Measurements from ENCODE around the gene GRM7. TPM values are rescaled to one million over a fixed set of nuclear protein-coding genes. Genes with fewer than 3 reads are reported as not detected.

Gene GRM7
- total RNA-seq, 2 experiments from 2014 or later = not detected

DNA sequence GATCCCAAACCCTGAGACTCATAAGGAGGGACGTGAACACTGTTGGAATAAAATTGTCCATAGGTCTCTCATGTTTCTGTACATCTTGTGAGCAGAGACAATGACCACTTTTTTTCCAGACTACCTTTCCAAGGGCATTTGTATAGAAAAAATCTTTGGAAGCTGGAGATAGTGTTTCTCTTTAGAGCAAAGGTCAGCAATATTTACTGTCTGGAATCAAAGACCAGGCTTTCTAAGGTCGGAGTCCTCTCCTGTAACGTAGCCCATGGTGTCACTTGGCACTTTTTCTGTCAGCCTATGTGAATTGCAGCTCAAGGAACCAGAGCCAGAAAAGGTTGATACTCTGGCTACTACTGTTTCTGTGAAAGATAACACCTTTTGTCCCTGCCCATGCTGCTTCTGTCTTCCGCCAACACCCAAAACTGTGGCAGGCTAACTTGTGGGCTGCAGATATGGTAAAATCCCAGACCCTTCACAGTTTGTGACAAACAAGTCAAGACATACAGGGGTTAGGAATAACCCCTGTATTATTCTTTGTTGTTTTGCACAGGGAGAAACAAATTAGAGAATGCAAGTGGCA lies 578.3 kb downstream of the GRM7 start:
- Histone ChIP-seq H4K20me1 (ENCODE audit: insufficient read depth, low read length) (no peaks in the 10 kb centered on the region), H3K4me1 (ENCODE audit: insufficient read depth, low read length, poor library complexity, severe bottlenecking) (no peaks in the 10 kb centered on the region), H3K79me2 (ENCODE audit: insufficient read depth, low read depth, low read length) (no peaks in the 10 kb centered on the region), H3K36me3 (ENCODE audit: insufficient read depth, low read length) (no peaks in the 10 kb centered on the region), H3K4me2 (ENCODE audit: low read length) (no peak overlapping the region), H3K27ac (ENCODE audit: low read depth, low read length, poor library complexity, severe bottlenecking) (no peak overlapping the region), H3K9me2 (ENCODE audit: insufficient read depth, low read length) (no peaks in the 10 kb centered on the region), H3K4me3 (ENCODE audit: low read depth, low read length, poor library complexity, severe bottlenecking) (no peak overlapping the region), H3K9me3 (ENCODE audit: low read length) (no peaks in the 10 kb centered on the region), H2AFZ (ENCODE audit: low read length) (no peak overlapping the region)
- ChIA-PET CTCF (ENCODE audit: unreplicated experiment) (no interaction called here), POLR2A (no interaction called here)
- DNase-seq (ENCODE audit: low spot score) = no peak
- no TSS peak for BruUV-seq (replicated peaks)
- intact Hi-C loops (cut with micrococcal nuclease; ENCODE audit: unreplicated experiment) = no loop called here
- TF ChIP-seq, protein P1, sequence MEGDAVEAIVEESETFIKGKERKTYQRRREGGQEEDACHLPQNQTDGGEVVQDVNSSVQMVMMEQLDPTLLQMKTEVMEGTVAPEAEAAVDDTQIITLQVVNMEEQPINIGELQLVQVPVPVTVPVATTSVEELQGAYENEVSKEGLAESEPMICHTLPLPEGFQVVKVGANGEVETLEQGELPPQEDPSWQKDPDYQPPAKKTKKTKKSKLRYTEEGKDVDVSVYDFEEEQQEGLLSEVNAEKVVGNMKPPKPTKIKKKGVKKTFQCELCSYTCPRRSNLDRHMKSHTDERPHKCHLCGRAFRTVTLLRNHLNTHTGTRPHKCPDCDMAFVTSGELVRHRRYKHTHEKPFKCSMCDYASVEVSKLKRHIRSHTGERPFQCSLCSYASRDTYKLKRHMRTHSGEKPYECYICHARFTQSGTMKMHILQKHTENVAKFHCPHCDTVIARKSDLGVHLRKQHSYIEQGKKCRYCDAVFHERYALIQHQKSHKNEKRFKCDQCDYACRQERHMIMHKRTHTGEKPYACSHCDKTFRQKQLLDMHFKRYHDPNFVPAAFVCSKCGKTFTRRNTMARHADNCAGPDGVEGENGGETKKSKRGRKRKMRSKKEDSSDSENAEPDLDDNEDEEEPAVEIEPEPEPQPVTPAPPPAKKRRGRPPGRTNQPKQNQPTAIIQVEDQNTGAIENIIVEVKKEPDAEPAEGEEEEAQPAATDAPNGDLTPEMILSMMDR (conservative IDR thresholded peaks at IDR 0.05; ENCODE audit: low read length) = no peak
- TF ChIP-seq EZH2phosphoT487 (IDR thresholded peaks at IDR 0.05; ENCODE audit: borderline replicate concordance, low read depth, low read length) = no peak

DNA sequence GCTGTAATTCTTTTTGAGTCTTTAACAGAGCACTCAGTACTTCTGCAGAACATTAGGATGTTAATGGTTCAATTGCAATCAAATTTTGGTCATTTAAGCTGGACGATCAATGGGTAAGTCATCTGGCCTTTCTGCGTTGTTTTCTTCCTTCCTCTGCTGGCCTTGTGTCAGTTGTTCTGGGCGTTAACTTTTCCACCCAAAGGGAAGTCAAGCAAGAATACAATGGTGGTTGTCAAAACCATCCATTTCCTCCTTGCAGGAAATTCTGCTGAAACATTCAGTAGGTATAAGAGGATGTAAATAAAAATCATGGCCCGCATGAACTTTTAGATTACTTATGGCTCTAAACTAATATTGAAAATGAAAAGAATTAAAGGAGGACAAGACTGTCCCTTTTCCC lies 584.0 kb downstream of the GRM7 start:
- no peak overlapping the region for H3K4me2 ChIP-seq (ENCODE audit: low read length)
- no peaks in the 10 kb centered on the region for H4K20me1 ChIP-seq (ENCODE audit: insufficient read depth, low read length)
- no peak overlapping the region for H3K4me3 ChIP-seq (ENCODE audit: low read depth, low read length, poor library complexity, severe bottlenecking)
- DNase-seq (ENCODE audit: low spot score) = no peak
- no peaks in the 10 kb centered on the region for H3K79me2 ChIP-seq (ENCODE audit: insufficient read depth, low read depth, low read length)
- no peak overlapping the region for H3K27ac ChIP-seq (ENCODE audit: low read depth, low read length, poor library complexity, severe bottlenecking)
- no peaks in the 10 kb centered on the region for H3K9me2 ChIP-seq (ENCODE audit: insufficient read depth, low read length)
- intact Hi-C loops (cut with micrococcal nuclease; ENCODE audit: unreplicated experiment) = no loop called here
- no peaks in the 10 kb centered on the region for H3K9me3 ChIP-seq (ENCODE audit: low read length)
- POLR2A ChIA-PET = no interaction called here
- TF ChIP-seq, protein P1 (conservative IDR thresholded peaks at IDR 0.05; ENCODE audit: low read length) = no peak
- TF ChIP-seq EZH2phosphoT487 (IDR thresholded peaks at IDR 0.05; ENCODE audit: borderline replicate concordance, low read depth, low read length) = no peak
- no peaks in the 10 kb centered on the region for H3K36me3 ChIP-seq (ENCODE audit: insufficient read depth, low read length)
- CTCF ChIA-PET (ENCODE audit: unreplicated experiment) = no interaction called here
- H2AFZ ChIP-seq (ENCODE audit: low read length) = no peak overlapping the region
- H3K4me1 ChIP-seq (ENCODE audit: insufficient read depth, low read length, poor library complexity, severe bottlenecking) = no peaks in the 10 kb centered on the region
- BruUV-seq (replicated peaks) = no TSS peak

DNA sequence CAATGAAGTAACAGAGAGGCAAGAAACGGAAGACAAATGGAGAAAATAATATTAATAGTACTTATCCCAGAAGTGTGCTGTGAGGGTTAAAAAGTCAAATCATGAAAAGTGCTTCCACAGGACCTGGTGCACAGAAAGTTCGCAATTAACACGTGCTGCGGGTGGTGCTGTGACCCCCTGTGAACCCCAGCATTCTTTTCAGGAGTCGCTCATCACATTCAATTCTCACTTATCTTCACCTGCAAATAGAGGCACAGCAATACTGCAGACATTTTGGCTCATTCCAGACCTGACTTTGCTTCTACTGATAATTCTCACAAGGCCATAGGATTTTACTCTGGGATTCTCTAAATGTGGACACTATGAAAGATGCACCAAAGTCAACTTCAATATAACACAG lies 584.4 kb downstream of the GRM7 start:
- Histone ChIP-seq H3K4me1 (ENCODE audit: insufficient read depth, low read length, poor library complexity, severe bottlenecking) (no peaks in the 10 kb centered on the region), H3K9me3 (ENCODE audit: low read length) (no peaks in the 10 kb centered on the region), H3K36me3 (ENCODE audit: insufficient read depth, low read length) (no peaks in the 10 kb centered on the region), H2AFZ (ENCODE audit: low read length) (no peak overlapping the region), H3K79me2 (ENCODE audit: insufficient read depth, low read depth, low read length) (no peaks in the 10 kb centered on the region), H4K20me1 (ENCODE audit: insufficient read depth, low read length) (no peaks in the 10 kb centered on the region), H3K4me3 (ENCODE audit: low read depth, low read length, poor library complexity, severe bottlenecking) (no peak overlapping the region), H3K9me2 (ENCODE audit: insufficient read depth, low read length) (no peaks in the 10 kb centered on the region), H3K4me2 (ENCODE audit: low read length) (no peak overlapping the region), H3K27ac (ENCODE audit: low read depth, low read length, poor library complexity, severe bottlenecking) (no peak overlapping the region)
- ChIA-PET CTCF (ENCODE audit: unreplicated experiment) (no interaction called here), POLR2A (interaction anchor here (0.7 kb wide), 1 partner anchor 21 kb away, joined by 3 read pairs; no protein-coding TSS in a partner anchor)
- intact Hi-C loops (cut with micrococcal nuclease; ENCODE audit: unreplicated experiment) = no loop called here
- no peak for TF ChIP-seq EZH2phosphoT487 (IDR thresholded peaks at IDR 0.05; ENCODE audit: borderline replicate concordance, low read depth, low read length)
- TF ChIP-seq, protein P1 (conservative IDR thresholded peaks at IDR 0.05; ENCODE audit: low read length) = no peak
- no peak for DNase-seq (ENCODE audit: low spot score)
- no TSS peak for BruUV-seq (replicated peaks)
